Eye (tissue), 1 donor: ENCODE results near the gene GABRR1.
"Not testable (repeated sequence)": the region's sequence is repeated elsewhere in the genome, so short reads cannot be mapped to it uniquely, and the experiment has no call there.

Source experiments
- DNase-seq: peaks from one replicate; pipeline ENCODE4 v3.0.0-alpha.2; 2015

The GABRR1 gene

DNA sequence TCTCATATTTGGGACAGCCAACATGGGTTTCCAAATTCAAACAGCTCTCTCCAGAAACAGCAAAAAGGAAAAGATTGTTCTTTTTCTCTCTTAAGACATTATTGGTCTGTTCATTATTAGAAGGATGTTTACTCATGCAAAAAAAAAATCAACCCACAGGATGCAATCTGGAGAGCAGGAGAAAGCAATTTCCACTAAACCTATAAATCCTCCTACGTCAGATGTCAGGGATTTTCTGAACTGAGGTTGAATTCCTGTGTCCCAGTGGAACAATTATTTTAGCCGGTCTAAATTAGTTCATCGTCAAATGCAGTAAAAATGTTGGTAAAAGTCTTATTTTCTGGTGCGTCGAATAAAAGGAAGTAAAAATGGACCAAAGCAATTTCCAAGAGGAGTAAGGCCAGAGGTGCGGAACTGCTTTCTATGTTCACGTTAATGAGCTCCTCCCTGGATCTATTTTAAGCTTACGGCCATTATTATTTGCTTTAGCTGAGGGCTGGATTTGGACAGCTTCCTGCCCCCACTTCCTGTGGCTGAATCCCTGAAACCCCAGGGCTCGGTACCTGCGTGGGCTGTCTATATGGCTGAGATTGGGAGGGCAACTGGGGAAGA lies at the start of gene GABRR1:
GABRR1 (minus strand) TSS at position 60 of the 612 bp plus-strand sequence; CDS start at position 24, 36 bp downstream.
- no peak for DNase-seq

DNA sequence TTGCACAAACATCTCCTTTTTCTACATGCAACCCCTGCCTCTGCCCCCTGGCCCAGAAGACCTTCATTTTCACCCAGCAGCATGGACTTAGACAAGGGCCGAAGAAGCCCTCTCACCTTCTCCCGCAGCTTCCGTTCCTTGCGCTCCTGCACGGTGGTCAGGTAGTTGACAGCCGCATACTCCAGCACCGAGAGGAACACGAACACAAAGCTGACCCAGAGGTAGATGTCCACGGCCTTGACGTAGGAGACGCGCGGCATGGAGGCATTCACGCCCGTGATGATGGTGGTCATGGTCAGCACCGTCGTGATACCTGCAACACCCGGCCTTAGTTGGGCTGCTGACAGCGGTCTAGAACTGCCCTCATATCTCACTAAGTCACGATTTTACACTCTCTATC lies 47.1 kb upstream of the GABRR1 start:
- no peak for DNase-seq

DNA sequence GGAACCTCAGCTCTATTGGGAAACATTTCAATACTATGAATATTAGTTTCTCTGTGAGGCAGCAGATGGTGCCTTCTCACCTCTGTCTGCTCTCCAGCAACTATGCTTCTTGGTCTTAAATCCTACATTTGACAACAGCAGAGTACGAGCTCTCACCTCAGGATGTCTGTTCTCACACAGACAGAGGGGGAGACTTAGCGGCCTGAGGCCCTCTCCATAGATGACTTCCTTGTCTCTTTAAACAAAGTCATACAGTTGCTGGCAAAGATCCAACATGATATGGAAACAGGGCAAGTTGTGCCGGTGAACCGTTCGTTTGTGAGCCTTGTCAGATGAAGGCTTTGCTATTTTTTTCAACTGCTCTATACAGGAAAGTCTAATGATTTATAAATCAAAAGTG lies 43.7 kb upstream of the GABRR1 start:
- DNase-seq = peak; percentile 18

DNA sequence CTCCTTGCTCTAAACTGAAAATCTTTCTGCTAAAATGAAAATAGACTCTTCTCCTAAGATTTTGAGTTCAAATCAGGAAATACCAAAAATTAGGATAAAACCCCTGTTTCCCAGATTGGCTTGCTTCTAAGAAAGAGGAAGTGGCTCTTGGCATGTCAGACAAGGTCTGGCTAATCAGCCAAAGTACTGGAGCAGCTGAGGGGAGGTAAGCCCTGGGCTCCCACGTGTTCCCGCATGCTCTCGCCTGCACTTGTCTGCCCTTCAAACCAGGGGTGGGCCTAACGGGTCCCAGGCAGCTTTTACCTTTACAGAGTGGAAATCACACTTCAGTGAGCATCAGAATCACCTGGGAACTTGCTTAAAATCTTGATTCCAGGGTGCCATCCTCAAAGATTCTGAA lies 43.2 kb upstream of the GABRR1 start:
- no peak for DNase-seq

DNA sequence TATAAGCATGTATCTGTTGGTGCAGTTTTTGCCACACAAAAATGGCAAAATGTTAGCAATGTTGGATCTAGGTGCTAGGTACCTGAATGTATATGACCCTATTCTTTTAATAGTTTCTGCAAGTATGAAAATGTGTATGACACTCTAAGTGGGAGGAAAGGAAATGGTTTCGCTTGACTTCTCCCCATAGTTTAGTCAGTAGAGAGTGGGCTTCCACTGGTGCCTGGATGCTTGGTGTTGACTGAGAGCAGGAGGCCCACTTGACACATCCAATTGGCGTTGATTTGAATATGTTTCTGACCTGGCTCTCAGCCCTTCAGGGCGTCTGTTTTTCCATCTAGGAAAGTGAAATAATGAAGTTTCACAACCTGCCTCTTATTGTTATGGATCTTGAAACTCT lies 41.8 kb upstream of the GABRR1 start:
- no peak for DNase-seq

DNA sequence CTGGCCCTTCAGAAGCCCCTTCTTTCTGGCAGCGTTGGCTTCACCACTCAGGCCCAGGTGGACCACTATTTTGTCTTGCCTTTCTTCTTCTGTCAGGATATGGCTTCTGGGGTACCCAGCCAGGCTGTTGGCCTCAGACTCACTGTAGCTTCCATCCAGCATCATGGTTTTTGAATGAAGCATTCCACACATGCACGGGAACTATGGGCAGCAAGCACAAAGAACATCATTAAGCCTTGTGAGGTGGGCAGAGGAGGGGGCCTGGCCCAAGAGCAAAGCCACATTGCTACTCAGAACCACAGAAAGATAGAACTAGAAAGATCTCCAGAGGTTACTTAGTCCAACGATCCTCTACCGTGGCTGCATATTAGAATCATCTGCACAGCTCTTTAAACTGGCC lies 40.6 kb upstream of the GABRR1 start:
- DNase-seq = no peak

DNA sequence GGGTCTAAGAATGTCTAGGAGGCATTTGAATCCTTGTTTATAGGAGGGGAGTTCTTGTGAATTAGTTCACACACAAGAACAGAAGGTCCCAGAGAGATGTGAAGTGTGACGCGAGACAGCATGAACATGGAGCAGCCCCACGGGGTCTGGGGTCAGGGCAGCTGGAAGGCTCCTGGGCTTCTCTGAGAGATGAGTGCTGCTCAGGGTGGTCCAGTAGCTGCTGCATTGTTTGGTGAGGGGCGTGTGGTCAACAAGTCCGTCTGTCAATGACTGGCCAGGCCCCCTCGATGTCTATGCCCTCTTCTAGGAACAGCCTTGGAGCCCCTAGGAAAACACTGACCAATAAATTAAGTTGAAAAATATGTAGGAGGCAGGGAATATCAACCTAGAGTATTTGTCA lies 40.2 kb upstream of the GABRR1 start:
- DNase-seq = no peak

DNA sequence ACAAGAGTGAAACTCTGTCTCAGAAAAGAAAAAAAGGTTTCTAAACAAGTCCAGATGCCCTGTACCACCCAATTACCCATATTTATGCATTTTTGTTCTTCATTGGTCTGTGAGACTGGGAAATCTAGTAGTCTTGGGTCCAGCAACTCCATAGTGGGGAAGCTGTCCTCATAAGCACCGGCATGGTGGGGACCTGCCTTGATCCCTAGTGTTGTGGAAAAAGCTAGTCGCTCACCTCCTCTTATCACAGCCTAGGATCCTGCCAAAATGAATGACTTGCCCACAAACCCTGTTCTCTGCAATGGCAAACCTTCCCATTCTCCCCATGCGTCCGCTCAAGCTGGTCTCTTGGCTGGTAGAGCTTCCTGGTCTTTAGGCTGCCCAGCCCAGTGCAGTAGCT lies 38.3 kb upstream of the GABRR1 start:
- DNase-seq = no peak

DNA sequence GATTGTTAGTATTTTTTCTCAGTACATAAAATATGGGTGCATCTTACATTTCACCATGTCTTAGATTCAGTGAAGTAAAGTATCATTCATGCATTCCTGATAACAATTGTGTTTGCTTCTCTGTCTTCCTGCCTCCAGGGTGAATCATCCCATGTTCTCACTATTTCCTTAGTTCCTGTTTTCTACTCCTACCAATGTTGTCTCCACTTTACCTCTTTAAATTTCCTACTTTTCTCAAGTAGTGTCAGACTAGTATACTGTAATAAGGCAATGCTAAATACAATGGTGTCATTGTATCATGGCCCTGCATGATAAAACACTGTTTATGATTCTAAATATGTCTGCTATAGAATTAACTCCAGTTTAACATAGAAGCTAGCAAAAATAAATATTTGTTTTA lies 37.4 kb upstream of the GABRR1 start:
- no peak for DNase-seq

DNA sequence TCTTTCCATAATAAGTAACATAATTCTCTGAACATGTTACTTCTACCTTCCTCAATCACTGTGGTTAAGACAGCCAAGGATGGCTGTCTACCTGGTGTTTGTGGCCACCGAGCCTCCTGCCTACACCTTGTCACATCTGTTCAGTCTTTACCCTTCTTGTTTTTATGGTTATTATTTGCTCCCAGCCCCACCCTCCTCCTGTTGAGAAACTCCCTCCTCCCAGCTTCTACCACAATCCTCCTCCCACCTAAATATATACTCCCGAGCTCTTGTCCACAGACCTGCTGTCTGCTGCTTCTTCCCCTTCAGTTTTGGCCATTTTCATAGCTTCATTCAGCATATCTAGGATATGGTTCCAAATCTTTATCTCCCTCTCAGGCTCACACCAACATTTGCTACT lies 35.7 kb upstream of the GABRR1 start:
- no peak for DNase-seq

DNA sequence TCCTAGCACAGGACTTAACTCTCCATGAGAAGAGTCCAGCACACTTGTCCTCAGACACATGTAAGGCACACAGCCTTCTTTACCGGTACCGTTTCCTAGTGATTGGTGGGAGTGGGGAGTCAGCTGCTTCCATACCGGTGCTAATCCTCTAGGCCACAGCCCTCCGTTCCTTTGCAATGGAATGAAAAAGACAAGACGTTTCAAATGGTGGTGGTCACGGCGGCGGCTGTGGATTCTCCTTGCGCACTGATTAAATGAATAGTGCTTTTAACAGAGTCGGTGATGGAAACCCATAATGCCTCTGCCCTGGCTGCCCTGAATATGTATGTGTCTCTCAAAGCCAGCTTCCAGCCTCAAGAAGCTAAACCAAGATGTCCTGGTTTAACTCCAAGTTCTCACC lies 34.8 kb upstream of the GABRR1 start:
- DNase-seq = no peak

DNA sequence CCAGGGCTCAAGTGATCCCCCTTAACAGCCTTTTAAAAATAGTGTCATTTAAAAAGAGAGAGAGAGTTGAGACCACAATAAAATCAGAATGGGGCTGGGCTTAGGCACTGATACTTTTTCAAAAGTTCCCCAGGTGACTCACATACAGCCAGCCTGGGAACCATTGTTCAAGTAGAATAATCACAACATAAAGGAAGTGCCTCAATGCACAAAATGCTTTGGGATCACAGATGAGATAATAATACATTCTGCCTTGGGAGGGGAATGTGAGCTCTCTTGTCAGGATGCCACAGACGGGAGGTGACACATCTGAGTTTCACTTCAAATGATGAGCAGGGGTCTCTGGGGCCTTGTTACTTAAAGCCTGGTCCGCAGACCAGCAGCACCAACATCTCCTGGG lies 34.0 kb upstream of the GABRR1 start:
- DNase-seq = no peak

DNA sequence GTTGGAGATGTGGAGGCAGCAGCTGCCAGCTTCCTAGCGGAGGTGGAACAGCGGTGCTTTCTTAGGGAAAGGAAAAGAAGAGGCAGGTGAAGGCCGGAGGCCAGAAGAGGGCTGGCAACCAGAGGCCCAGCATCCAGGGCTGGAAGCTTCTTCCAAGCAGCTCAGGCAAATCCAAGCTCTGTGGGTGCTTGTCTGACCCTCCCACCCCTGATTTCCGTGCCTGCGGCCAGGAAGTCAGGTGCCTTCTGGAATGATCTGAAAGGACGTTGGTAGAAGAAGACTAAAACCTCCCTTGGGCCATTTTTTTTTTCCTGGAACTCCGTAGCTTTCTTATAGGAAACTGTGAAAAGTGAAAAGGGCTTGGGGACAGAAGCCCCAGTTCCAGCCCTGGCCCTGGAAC lies 33.1 kb upstream of the GABRR1 start:
- no peak for DNase-seq

DNA sequence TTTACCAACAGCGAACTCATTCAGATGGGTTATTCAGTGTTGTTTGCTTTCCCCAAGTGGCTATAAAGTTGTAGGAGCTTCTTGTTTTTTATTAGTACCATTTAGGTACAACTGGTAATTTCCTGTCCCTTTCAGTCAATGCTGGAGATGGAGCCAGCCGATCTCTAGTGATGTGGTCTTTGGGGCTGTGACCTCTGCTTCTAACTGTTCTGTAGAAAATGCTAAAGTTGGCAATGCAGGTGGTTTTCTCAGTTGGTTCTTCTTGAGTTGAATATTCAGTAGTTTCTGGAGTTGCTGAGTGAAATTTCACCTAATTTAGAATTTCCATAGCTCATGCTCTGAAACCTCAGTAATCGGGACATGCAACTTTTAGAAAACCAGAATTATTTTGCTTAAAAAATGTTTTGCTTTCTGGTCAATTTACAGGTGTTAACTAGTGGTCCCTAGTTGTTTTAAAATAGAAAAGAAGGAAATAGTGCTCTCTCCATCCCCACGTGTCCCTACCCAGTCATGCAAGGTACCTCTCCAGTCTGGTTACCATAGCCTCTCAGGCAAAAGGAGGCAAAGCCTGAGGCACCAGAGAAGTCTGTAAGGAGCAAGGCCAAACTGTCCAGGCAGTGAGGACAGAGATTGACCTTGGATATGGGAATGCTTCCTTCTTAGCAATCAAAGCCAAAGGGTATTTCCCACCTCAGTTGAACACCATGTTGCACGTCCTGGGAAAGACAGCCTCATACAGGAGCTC lies 27.3 kb upstream of the GABRR1 start:
- no peak for DNase-seq

DNA sequence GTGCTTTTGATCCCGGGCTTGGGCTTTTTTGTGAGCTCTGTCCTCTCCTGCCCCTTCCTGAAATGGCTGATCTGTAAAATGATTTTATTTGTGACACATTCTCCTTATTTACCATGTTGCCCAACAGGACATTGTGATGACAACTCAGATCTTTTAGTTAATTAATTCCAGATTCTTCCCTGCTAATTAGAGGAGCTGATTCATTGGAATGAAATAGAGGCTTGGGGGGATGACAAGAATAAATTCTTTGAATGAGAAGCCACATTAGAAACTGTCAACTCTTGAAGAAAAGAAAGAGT lies 26.1 kb upstream of the GABRR1 start:
- DNase-seq = no peak

DNA sequence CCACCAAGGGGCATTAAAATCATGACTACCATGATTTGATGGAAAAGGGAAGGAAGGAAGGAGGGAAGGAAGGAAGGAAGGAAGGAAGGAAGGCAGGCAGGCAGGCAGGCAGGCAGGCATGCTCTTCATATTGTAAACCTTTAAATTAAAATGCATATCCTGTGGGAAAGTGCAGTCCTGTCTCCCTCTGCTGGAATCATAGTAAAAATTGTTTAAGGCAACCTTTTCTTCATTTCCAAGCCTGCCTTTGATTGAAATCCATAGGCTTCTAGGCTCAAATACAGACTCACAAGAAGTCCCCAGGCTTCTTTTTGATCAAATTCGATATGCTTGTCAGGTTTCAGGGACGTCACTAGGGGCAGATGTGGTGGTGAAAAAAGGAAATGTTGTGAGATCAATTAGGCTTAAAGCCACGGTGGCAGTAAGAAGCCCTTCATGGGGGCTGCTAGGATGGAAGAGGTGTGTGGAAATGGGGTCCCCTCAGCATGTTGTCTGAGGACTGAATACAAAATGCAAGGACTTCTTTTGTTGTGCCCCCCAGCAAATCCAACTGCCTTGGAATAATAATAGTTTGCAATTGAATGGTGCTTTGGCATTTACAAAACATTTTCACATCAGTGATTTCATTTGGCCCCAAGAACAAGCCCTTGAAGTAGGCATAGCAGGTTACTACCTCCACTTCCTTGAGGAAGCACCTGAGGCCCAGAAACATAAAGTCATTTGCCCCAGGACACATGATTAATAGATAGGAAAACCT lies 25.6 kb upstream of the GABRR1 start:
- DNase-seq = peak; percentile 77

DNA sequence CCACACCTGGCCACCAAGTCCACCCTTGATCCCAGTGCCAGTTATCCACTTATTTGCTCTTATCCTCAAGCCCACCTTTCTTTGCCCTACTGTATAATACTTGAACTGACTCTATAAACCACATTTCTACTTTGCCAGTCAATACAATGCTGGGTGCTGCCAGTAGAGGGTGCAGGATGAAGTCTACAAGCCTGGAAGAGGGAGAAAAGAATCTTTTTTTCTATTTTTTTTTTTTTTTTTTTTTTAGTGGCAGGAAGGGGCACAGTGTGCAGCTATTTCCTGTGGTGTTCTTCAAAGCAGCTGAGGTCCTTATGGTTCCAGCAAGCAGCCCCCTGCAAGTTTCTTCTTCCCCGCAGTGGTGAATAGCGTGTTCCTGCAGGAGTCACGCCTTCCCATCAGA lies 22.2 kb upstream of the GABRR1 start:
- DNase-seq = no peak

DNA sequence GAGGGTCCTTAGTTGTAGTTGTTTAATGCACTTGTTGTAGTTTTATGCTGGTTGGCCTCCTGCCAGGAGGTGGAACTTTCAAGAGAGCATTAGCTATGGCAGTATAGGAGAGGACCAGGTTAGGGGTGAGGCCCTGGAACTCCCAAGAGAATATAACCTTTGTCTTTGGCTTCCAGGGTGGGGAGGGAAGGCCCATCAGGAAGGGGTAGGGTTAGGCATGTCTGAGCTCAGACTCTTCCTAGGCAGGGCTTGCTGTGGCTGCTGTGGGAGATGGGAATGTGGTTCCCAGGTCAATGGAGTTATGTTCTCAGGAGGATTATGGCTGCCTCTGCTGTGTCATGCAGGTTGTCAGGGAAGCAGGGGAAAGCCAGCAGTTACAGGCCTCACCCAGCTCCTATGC lies 20.0 kb upstream of the GABRR1 start:
- no peak for DNase-seq

DNA sequence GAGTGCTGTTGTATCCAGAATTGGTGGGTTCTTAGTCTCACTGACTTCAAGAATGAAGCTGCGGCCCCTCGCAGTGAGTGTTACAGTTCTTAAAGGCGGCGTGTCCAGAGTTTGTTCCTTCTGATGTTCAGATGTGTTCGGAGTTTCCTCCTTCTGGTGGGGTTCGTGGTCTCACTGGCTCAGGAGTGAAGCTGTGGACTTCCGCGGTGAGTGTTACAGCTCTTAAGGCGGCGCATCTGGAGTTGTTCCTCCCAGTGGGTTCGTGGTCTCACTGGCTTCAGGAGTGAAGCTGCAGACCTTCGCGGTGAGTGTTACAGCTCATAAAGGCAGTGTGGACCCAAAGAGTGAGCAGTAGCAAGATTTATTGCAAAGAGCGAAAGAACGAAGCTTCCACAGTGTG lies 16.4 kb upstream of the GABRR1 start:
- not testable (repeated sequence) for DNase-seq

DNA sequence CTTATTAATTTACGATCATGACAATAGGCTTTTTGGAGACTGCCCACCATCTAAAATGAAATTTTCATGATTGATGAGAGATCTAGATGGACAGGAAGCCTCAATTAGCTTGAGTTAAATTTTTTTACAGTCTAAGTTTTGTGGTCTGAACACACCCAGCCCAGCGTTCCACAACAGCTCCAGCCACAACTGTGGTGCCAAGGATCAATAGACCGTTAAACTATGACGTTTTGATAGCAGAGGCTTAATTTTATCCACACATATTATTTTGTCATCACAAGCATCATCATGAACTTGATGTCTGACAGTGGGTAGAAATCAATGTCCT lies 5.5 kb upstream of the GABRR1 start:
- DNase-seq = no peak

DNA sequence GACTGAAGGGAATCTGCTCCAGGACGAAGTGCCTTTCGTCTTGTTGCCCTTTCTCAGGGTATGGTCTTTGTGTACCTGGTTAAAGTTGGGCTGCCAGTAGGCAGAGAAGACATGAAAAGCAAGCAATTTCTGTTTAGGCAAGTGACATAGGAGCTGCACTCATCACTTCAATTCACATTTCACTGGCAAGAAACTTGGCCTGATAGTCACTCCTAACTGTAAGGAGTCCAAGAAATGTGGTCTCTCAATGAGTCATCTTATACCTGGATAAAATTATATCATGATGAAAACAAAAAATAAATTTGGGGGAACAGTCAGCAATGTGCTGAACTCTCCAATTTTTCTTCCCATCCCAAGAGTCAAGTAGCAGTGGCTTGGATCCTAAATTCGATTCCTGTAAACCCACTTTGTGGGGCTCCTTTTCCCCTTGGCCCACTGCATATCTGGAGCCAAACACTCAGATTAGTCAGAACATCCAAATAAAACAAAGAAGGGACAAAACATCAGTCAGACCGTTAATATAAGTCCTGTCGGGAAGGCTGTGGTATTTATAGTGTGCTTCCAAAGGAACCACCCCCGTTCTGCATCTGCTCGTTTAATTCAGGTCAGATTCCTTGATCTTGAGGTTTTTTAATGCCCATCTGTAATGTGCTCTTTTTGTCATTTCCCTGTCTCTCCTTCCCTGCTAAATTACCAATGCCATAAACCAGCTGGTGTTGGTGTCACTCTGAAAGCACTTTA lies 5.0 kb upstream of the GABRR1 start:
- peak; percentile 26 for DNase-seq

DNA sequence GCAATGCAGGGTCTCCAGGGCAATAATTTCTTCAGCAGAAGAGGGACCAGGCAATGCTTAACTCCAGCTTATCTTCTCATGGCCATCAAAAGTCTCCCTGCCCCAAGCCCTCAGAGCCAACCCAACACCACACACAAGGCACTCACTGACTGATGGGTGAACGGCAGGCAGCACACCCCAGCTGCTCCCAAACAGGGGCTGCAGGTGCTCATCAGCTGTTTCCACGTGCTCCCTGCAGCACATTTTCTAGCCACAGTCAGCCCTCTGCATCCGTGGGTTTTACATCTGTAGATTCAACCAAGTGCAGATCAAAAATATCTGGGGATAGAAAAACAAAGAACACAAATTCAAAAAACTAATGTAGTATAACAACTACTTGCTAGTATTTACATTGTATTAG lies 4.0 kb upstream of the GABRR1 start:
- no peak for DNase-seq

DNA sequence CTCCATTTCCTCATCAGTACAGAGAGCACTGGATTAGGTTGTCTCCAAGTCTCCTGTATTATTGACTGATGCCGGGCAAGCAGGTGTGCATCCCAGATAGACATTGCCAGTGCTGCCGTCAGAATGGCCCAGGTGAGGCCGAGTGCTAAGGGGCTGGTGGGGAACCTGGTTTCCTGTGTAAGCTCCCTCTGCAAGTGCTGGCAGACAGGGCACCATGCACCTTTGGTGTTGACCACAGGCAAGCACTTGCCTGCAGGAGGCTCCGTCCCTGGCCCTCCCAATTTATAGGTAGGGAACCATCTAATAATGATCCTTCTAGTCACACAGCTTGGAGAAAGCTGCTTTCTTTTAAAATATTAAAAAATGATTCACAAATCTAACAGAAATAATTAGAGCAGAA lies 747 bp downstream of the GABRR1 start:
- no peak for DNase-seq

DNA sequence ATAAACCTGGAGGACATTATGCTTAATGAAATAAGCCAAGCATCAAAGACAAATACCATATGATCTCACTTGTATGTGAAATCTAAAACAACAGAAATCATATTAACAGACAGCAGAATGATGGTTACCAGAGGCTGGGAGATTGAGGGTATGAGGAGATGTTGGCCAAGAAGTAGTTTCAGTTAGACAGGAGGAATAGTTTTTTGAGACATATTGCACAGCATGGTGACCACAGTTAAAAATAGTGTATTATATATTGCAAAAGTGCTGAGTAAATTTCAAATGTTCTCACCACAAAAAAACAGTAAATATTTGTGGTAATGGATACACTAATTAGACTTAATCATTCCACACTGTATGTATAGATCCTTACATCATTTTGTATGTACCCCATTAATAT lies 1.8 kb downstream of the GABRR1 start:
- DNase-seq = no peak
